Prostate gland (tissue), 2 donors: ENCODE measurements around the gene RNF157. TPM values are rescaled to one million over a fixed set of nuclear protein-coding genes. Genes with fewer than 3 reads are reported as not detected.

Experiments
- DNase-seq: peaks from one replicate; pipeline ENCODE4 v3.0.0-alpha.2; 2019; ENCODE audit warnings: low spot score
- H3K27ac ChIP-seq, 2 donors: fragments of 200-600 bp; sonication (generic); 2 replicates each; pipeline ENCODE4 v1.5.1; 2017 to 2019
- H3K27me3 ChIP-seq: fragments of 200-600 bp; sonication (generic); replicated peaks from 2 replicates; pipeline ENCODE4 v1.5.1; 2019; ENCODE audit not compliant: insufficient read depth
- H3K36me3 ChIP-seq, 2 donors: fragments of 200-600 bp; sonication (generic); 1 replicate in 1 of 2; 2 replicates in 1 of 2; pipeline versions ENCODE4 v1.5.1 to v1.8.1; 2017 to 2019
- H3K4me1 ChIP-seq: fragments of 200-600 bp; sonication (generic); replicated peaks from 2 replicates; pipeline ENCODE4 v1.5.1; 2019
- H3K4me3 ChIP-seq, 2 donors: fragments of 200-600 bp; sonication (generic); 2 replicates each; pipeline ENCODE4 v1.5.1; 2017 to 2019
- H3K9me3 ChIP-seq: fragments of 200-600 bp; sonication (generic); 2 replicates; pipeline ENCODE4 v1.5.1; 2017
- POLR2A ChIP-seq: fragments of 450-650 bp; IDR thresholded peaks from one replicate; pipeline ENCODE4 v1.6.1; 2016; ENCODE audit warnings: antibody characterized with exemption, mild to moderate bottlenecking
- POLR2AphosphoS5 ChIP-seq: sonication (generic); formaldehyde crosslinking; IDR thresholded peaks from one replicate; pipeline ENCODE4 v1.6.1; 2017; ENCODE audit warnings: antibody characterized with exemption
- WGBS: methylation state at CpG from one replicate; pipeline ENCODE4 v1.1.5; 2018; 5-methylcytosine and 5-hydroxymethylcytosine counted together
- intact Hi-C: fragments of 100-400 bp; cut with DNase I; formaldehyde crosslinking; loops from one replicate; pipeline ENCODE4 v1.14.2; 2022
- total RNA-seq, 2 donors: library from RNA; depleted of rRNA; stranded (reverse); fragments of >200 nt; gene quantifications; one replicate each; pipeline ENCODE4 v1.1.0, GENCODE V29; 2016
- TF ChIP-seq, protein P1 (sequence below), 4 experiments: fragments of 200-600 bp in 2 of 4; fragments of 450-650 bp in 2 of 4; sonication (generic) in 2 of 4; IDR thresholded peaks; 1 replicate in 3 of 4; 2 replicates in 1 of 4; pipeline ENCODE4 v1.5.1; 2016 to 2019; ENCODE audit warnings: antibody characterized with exemption in 4 of 4, mild to moderate bottlenecking in 2 of 4, moderate library complexity in 2 of 4

The RNF157 gene
- total RNA-seq = 10 to 100 TPM in 1 of 2 donors, 1 to 10 TPM in 1; 1.6 to 47.5 TPM

GRCh38 chr17:76240461-76241203, at the start of gene RNF157:
RNF157 (minus strand) TSS chr17:76240493; CDS start chr17:76240240, 253 bp downstream.
- H3K27ac ChIP-seq = no peak within 1 kb of the TSS
- no peaks in the 10 kb centered on the region for H3K4me1 ChIP-seq
- WGBS = under 1% methylated on average over 57 of the region's 102 CpGs
- TF ChIP-seq, protein P1, sequence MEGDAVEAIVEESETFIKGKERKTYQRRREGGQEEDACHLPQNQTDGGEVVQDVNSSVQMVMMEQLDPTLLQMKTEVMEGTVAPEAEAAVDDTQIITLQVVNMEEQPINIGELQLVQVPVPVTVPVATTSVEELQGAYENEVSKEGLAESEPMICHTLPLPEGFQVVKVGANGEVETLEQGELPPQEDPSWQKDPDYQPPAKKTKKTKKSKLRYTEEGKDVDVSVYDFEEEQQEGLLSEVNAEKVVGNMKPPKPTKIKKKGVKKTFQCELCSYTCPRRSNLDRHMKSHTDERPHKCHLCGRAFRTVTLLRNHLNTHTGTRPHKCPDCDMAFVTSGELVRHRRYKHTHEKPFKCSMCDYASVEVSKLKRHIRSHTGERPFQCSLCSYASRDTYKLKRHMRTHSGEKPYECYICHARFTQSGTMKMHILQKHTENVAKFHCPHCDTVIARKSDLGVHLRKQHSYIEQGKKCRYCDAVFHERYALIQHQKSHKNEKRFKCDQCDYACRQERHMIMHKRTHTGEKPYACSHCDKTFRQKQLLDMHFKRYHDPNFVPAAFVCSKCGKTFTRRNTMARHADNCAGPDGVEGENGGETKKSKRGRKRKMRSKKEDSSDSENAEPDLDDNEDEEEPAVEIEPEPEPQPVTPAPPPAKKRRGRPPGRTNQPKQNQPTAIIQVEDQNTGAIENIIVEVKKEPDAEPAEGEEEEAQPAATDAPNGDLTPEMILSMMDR (IDR thresholded peaks at IDR 0.05) = no peak
- peak; percentile 31 for TF ChIP-seq POLR2A
- intact Hi-C loops = no loop called here
- no peaks in the 10 kb centered on the region for H3K36me3 ChIP-seq
- no peaks in the 10 kb centered on the region for H3K27me3 ChIP-seq
- peak within 1 kb of the TSS; percentile 43 to 53 for H3K4me3 ChIP-seq
- DNase-seq = peak; percentile 32
- H3K9me3 ChIP-seq = no peaks in the 10 kb centered on the region

- TF ChIP-seq, protein P1 (IDR thresholded peaks at IDR 0.05) = no peak
- peak; percentile 85 for TF ChIP-seq POLR2AphosphoS5
- Histone ChIP-seq H3K4me3 (no peak overlapping the region), H3K27me3 (no peaks in the 10 kb centered on the region), H3K4me1 (peaks cover 6% of the 10 kb centered on the region), H3K27ac (peak overlapping the region; percentile 6 to 7), H3K9me3 (no peaks in the 10 kb centered on the region), H3K36me3 (no peaks in the 10 kb centered on the region)
- DNase-seq = peak; percentile 77
- 74% methylated on average over 23 of the region's 23 CpGs for WGBS
- intact Hi-C loops = no loop called here
Measured at GRCh38 chr17:76281573-76282371, 41.5 kb upstream of the RNF157 start.

- H3K27ac ChIP-seq = no peak overlapping the region
- H3K9me3 ChIP-seq = no peaks in the 10 kb centered on the region
- TF ChIP-seq POLR2A = no peak
- TF ChIP-seq, protein P1 (IDR thresholded peaks at IDR 0.05) = no peak
- peaks cover 6% of the 10 kb centered on the region for H3K4me1 ChIP-seq
- DNase-seq = no peak
- no peaks in the 10 kb centered on the region for H3K36me3 ChIP-seq
- intact Hi-C loops = no loop called here
- WGBS = over 99% methylated on average over 8 of the region's 15 CpGs
- H3K27me3 ChIP-seq = no peaks in the 10 kb centered on the region
- no peak overlapping the region for H3K4me3 ChIP-seq
Measured at GRCh38 chr17:76280650-76281049, 40.4 kb upstream of the RNF157 start.

DNA sequence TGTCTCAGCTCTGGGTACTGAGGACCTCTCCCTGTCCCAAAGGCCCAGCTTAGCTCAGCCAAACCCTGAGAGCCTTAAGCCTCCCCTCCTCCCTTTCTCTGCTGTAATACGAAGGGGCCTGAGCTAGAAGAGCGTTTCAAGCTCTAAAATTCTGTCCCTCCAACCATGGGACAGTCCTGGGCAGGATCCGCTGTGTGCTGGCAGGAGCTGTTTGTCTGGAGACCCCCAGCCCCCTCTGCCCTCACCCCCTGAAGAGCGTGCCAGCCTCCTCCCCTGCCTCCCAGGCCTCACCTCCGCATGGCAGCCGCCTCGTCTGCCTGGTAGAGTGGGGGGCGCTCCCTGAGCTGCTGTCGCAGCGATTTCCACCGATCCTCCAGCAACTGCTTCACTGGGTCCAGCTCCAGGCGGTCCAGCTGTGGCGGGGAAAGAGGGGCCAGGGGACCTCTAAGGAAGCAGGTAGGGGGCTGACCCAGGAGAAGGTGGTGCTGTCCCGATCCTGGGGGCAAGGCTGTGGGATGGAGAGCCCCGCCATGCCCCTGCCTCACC, 39.5 kb upstream of the RNF157 start:
- Histone ChIP-seq H3K27me3 (no peaks in the 10 kb centered on the region), H3K4me3 (no peak overlapping the region), H3K36me3 (no peaks in the 10 kb centered on the region), H3K9me3 (no peaks in the 10 kb centered on the region), H3K4me1 (peaks cover 6% of the 10 kb centered on the region), H3K27ac (no peak overlapping the region)
- DNase-seq = no peak
- WGBS = 85% methylated on average over 15 of the region's 15 CpGs
- no peak for TF ChIP-seq POLR2AphosphoS5
- no peak for TF ChIP-seq POLR2A
- TF ChIP-seq, protein P1 (IDR thresholded peaks at IDR 0.05) = no peak
- intact Hi-C loops = loop anchor here (2.0 to 10.0 kb wide), 2 partner anchors 97 to 265 kb away; no protein-coding TSS in a partner anchor
